ENCODE results near the gene HSF4. TPM values are rescaled to one million over a fixed set of nuclear protein-coding genes. Genes with fewer than 3 reads are reported as not detected.

The HSF4 gene
- total and polyA plus RNA-seq, 3 experiments from 2014 or later: 11.6 to 13.3 TPM; not detected in 1

DNA sequence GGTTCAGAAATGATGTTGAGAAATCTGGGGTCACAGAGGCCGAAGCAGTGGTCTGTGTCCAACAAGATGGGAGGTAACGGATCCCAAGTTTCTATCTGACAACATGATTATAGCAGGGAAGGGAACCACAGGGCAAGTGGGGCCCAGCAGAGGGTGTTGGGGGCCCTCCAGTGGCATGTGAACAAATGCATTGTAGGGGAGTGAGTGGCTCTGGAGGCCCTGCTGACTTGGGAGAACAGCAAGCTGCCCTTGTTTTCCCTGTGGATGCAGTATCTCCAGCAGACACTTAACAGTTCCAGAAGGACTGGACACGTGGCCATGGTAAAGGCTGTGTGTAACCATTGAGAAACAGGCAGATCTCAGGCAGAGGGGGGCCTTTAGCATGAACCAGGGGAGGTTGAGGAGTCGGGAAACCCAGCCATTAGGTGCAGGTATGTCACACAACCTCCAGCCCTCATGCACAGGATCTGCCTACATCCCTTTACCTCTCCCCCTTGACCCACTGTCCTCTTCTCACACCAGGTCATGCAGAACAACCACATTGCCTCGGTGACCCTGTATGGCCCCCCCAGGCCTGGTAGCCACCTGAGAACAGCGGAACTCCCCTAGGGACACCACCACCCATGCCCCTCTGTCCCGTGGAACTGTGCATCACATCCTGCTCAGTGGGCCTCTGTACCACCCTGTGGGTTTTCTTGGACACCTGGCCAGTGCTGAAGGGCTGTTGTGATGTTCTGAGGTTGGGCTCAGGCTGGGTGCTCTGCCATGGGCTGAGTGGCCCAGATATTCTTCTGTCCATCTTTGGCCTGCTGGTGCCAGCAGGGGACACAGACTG is 17.8 kb upstream of the HSF4 start:
- H3K4me3 Mint-ChIP-seq: peak overlapping the region in 1 of 7 donors; percentile 15

DNA sequence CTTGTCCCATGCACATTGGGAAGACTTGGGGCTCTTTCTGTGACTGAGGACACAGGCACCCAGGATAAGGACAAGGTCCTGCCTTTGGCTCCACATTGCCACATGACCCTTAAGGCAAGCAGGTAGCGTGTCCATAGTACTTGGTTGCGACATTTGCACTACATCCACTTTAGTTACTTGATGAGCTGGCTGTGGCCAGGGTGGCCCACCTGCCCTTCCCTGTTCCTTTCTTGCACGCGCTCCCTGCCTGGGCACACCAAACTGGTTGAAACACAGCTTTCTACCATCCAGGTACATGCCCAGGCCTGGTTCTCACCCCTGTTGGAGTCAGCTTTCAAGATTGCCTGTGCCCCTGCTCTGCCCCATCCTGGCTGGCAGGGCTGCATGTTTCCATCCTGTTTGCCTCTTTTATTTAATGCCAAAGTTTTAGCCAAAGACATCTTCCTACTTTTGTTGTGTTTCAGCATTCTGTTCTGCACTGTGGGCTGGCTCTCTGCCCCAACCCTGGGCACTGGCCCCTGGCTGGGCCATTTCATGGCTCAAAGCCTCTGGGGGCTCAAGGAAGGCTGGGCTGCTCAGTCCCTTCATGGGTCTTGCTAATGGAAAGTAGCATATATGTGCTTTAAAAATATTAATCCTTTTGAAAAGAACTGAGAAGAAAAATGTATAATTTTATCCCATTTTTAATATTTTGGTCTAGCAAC is 17.0 kb upstream of the HSF4 start:
- Histone ChIP-seq H3K4me3 (ENCODE audit: low read length) (no peak overlapping the region), H3K27me3 (ENCODE audit: insufficient read depth, low read length, poor library complexity, severe bottlenecking) (no peaks in the 10 kb centered on the region), H3K36me3 (ENCODE audit: insufficient read depth, low read length) (peaks cover 20% of the 10 kb centered on the region), H3K4me1 (ENCODE audit: insufficient read depth, low read length) (peaks cover 7% of the 10 kb centered on the region), H3K27ac (ENCODE audit: low read depth, low read length) (no peak overlapping the region), H3K9me3 (ENCODE audit: low read length) (no peaks in the 10 kb centered on the region)
- Mint-ChIP-seq H3K27me3 (peaks cover 0 to 6% of the 10 kb centered on the region in 2 donors), H3K4me1 (peaks cover 6 to 24% (median 10%) of the 10 kb centered on the region in 3 donors), H3K9me3 (no peaks in the 10 kb centered on the region), H3K27ac (peak overlapping the region in 4 of 8 donors; percentile 15 to 68 (median 46)), H3K36me3 (peaks cover 5 to 54% (median 14%) of the 10 kb centered on the region in 3 donors), H3K4me3 (no peak overlapping the region)
- POLR2A ChIA-PET: no interaction called here
- DNase-seq: no peak
- CTCF ChIA-PET: interaction anchor here (0.9 to 1.0 kb wide), 2 partner anchors 7 to 170 kb away, joined by 3 read pairs; no protein-coding TSS in a partner anchor

More for the DNA sequence above, 17.8 kb upstream of the HSF4 start:
- H3K4me3 ChIP-seq (ENCODE audit: low read length): no peak overlapping the region
- POLR2A ChIA-PET: no interaction called here
- peaks cover 5 to 60% (median 18%) of the 10 kb centered on the region in 3 donors for H3K36me3 Mint-ChIP-seq
- DNase-seq: no peak
- no peaks in the 10 kb centered on the region for H3K9me3 ChIP-seq (ENCODE audit: low read length)
- no peak overlapping the region for H3K27ac ChIP-seq (ENCODE audit: low read depth, low read length)
- H3K36me3 ChIP-seq (ENCODE audit: insufficient read depth, low read length): peaks cover 20% of the 10 kb centered on the region
- peaks cover 5 to 20% (median 8%) of the 10 kb centered on the region in 3 donors for H3K4me1 Mint-ChIP-seq
- H3K27me3 ChIP-seq (ENCODE audit: insufficient read depth, low read length, poor library complexity, severe bottlenecking): no peaks in the 10 kb centered on the region
- H3K27me3 Mint-ChIP-seq: peaks cover 0 to 6% of the 10 kb centered on the region in 2 donors
- no peaks in the 10 kb centered on the region for H3K9me3 Mint-ChIP-seq
- H3K27ac Mint-ChIP-seq: peak overlapping the region in 1 of 8 donors; percentile 23
- CTCF ChIA-PET: interaction anchor here (0.9 to 2.0 kb wide), 3 partner anchors 8 to 169 kb away, joined by 3 to 8 read pairs (median 3); no protein-coding TSS in a partner anchor
- peaks cover 7% of the 10 kb centered on the region for H3K4me1 ChIP-seq (ENCODE audit: insufficient read depth, low read length)

DNA sequence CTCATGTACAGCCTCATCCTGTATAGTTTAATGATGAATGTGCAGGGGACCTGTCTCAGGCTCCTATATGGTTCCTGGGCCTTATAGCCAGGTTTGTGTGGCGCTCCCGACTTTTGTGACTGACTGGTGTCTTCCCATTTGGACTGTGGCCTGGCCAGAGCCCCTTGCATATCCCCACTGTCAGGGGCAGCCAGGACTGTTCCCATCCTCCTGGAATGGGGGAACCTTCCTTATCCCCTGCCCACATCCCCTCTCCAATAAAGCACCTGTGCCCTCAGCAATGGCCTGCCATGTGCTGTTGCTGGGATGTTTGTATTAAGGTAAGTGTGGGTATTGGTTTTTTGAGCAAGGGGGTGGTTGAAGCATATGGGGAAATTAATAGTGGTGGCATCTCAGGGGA is 16.3 kb upstream of the HSF4 start:
- Mint-ChIP-seq H3K4me3 (peak overlapping the region in 4 of 7 donors; percentile 41 to 57 (median 44)), H3K36me3 (peaks cover 5 to 49% (median 12%) of the 10 kb centered on the region in 3 donors), H3K27ac (no peak overlapping the region), H3K27me3 (peaks cover 0 to 6% of the 10 kb centered on the region in 2 donors), H3K4me1 (peaks cover 12 to 30% (median 16%) of the 10 kb centered on the region in 3 donors), H3K9me3 (no peaks in the 10 kb centered on the region)
- ChIA-PET CTCF (no interaction called here), POLR2A (no interaction called here)
- DNase-seq: no peak
- Histone ChIP-seq H3K4me1 (ENCODE audit: insufficient read depth, low read length) (peaks cover 7% of the 10 kb centered on the region), H3K27me3 (ENCODE audit: insufficient read depth, low read length, poor library complexity, severe bottlenecking) (no peaks in the 10 kb centered on the region), H3K27ac (ENCODE audit: low read depth, low read length) (no peak overlapping the region), H3K9me3 (ENCODE audit: low read length) (no peaks in the 10 kb centered on the region), H3K4me3 (ENCODE audit: low read length) (no peak overlapping the region), H3K36me3 (ENCODE audit: insufficient read depth, low read length) (peaks cover 18% of the 10 kb centered on the region)

DNA sequence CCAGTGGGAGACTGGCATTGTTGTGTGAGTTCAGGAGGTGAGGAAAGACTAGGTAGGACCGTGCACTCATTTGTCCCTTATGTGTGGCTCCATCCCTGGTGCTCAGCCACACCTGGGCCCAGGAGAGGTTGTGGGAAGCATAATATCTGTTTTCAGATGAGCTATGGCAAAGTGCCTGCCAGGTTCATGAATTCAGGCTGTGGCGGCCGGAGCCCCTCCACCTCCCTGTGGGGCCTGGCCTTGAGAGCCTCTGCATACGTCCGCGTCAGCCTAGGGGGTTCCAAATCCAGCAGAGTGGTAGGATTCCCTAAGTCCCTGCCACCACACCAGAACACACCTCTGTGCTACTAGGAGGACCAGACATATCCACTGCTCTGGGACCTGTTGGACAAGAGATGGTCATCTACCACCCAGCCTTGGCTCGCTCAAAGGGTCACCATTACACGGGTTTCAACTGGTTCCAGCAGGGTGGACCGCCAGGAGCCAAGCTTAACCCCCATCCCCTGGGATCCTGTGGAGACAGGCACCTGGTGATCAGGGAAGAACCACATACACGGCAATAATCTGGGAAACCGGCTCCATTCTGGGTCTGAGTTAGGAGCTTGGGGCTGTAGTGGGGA is 15.8 kb upstream of the HSF4 start:
- ChIA-PET CTCF (interaction anchor here (0.9 to 1.3 kb wide), 2 partner anchors 37 to 48 kb away, joined by 3 to 4 read pairs; no protein-coding TSS in a partner anchor), POLR2A (no interaction called here)
- Histone ChIP-seq H3K4me3 (ENCODE audit: low read length) (no peak overlapping the region), H3K27me3 (ENCODE audit: insufficient read depth, low read length, poor library complexity, severe bottlenecking) (no peaks in the 10 kb centered on the region), H3K27ac (ENCODE audit: low read depth, low read length) (no peak overlapping the region), H3K4me1 (ENCODE audit: insufficient read depth, low read length) (peaks cover 7% of the 10 kb centered on the region), H3K9me3 (ENCODE audit: low read length) (no peaks in the 10 kb centered on the region), H3K36me3 (ENCODE audit: insufficient read depth, low read length) (peaks cover 14% of the 10 kb centered on the region)
- DNase-seq: no peak
- Mint-ChIP-seq H3K9me3 (no peaks in the 10 kb centered on the region), H3K27ac (no peak overlapping the region), H3K4me1 (peaks cover 16 to 34% (median 19%) of the 10 kb centered on the region in 3 donors), H3K27me3 (peaks cover 0 to 6% of the 10 kb centered on the region in 2 donors), H3K36me3 (peaks cover 5 to 45% (median 12%) of the 10 kb centered on the region in 3 donors), H3K4me3 (peak overlapping the region; percentile 32 to 57 (median 41))

DNA sequence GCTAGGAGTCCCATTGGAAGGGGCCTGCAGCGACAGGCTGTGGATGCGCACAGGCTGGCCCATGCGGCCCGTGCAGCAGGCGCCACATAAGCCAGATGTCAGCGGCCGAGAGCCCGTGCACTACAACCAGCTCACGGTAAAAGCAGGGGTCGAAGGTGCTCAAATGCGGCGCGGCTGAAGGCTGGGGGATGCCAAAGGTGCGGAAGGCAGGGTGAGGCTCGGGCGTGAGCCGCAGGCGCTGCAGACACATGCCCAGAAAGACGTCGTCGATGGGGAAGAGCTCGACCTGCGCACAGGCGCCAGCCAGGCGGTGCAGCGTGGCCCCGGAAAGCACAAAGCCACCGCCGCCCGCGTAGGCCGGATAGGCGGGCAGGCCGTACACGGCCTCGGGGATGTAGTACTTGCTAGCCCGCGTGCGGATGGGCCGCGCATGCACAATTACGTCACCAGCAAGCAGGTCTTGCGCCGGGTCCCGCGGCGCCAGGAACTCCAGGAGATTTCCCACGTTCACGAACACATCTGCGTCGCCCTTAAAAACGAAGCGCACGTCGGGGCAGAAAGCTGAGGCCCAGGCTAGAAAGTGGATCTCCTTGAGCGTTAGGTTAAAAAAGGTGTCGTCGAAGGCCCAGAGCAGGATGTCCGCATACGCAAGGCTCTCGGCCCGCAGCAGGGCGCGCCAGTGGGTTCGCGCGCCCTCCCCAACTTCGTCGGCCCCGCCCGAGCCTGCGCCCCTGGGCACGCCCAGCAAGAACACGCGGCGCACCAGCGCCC is 15.1 kb upstream of the HSF4 start:
- Histone ChIP-seq H3K27ac (ENCODE audit: low read depth, low read length) (no peak overlapping the region), H3K27me3 (ENCODE audit: insufficient read depth, low read length, poor library complexity, severe bottlenecking) (no peaks in the 10 kb centered on the region), H3K4me3 (ENCODE audit: low read length) (no peak overlapping the region), H3K4me1 (ENCODE audit: insufficient read depth, low read length) (peaks cover 7% of the 10 kb centered on the region), H3K36me3 (ENCODE audit: insufficient read depth, low read length) (peaks cover 13% of the 10 kb centered on the region), H3K9me3 (ENCODE audit: low read length) (no peaks in the 10 kb centered on the region)
- H3K4me1 Mint-ChIP-seq: peaks cover 21 to 40% (median 24%) of the 10 kb centered on the region in 3 donors
- H3K9me3 Mint-ChIP-seq: no peaks in the 10 kb centered on the region
- CTCF ChIA-PET: interaction anchor here (0.9 to 1.3 kb wide), 2 partner anchors 36 to 48 kb away, joined by 3 to 4 read pairs; no protein-coding TSS in a partner anchor
- peaks cover 0 to 6% of the 10 kb centered on the region in 2 donors for H3K27me3 Mint-ChIP-seq
- H3K4me3 Mint-ChIP-seq: peak overlapping the region in 6 of 7 donors; percentile 32 to 57 (median 44)
- POLR2A ChIA-PET: no interaction called here
- no peak for DNase-seq
- peaks cover 5 to 39% (median 7%) of the 10 kb centered on the region in 3 donors for H3K36me3 Mint-ChIP-seq
- H3K27ac Mint-ChIP-seq: no peak overlapping the region

DNA sequence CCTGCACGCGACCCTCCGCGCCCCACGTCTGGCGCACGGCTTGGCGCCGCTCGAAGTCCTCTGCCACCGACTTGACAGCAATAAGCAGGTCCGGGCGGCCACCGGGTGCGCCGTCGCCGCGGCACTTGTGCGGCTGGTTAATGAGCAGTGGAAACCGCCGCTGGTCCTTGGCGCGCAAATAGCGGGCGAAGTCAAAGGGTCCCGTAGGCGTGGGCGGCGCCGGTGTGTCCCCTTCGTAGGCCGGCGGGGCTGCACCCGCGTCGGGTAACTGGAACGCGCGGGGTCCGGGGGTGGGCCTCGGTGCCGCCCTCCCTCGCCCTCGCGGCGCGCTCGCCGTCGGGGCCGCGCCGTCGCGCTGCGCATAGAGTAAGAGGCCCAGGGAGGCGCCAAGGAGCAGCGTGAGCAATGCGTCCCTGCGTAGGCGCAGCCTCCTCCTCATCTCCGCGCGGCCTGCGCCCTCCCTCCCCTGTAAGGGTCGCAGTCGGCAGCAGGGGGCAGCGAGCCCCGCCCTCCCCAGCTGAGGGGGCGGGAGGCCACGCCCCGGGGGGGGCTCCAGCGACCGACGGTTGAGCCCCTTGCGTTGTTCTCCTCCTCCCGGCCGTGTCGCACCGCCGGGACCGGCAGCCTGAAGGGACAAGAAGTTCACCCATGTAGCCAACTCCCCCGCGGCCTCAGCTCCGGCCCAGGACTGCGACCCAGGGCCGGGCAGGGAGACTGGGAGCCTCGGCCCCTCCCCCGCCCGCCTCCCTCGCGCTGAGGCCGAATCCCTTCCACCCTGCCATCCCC is 14.3 kb upstream of the HSF4 start:
- Mint-ChIP-seq H3K27ac (no peak overlapping the region), H3K4me3 (peak overlapping the region in 5 of 7 donors; percentile 19 to 87 (median 78)), H3K9me3 (no peaks in the 10 kb centered on the region), H3K4me1 (peaks cover 21 to 42% (median 24%) of the 10 kb centered on the region in 3 donors), H3K27me3 (peaks cover 0 to 6% of the 10 kb centered on the region in 2 donors), H3K36me3 (peaks cover 5 to 31% (median 7%) of the 10 kb centered on the region in 3 donors)
- Histone ChIP-seq H3K27me3 (ENCODE audit: insufficient read depth, low read length, poor library complexity, severe bottlenecking) (no peaks in the 10 kb centered on the region), H3K36me3 (ENCODE audit: insufficient read depth, low read length) (peaks cover 9% of the 10 kb centered on the region), H3K27ac (ENCODE audit: low read depth, low read length) (no peak overlapping the region), H3K4me1 (ENCODE audit: insufficient read depth, low read length) (peaks cover 7% of the 10 kb centered on the region), H3K4me3 (ENCODE audit: low read length) (peak overlapping the region; percentile 46), H3K9me3 (ENCODE audit: low read length) (no peaks in the 10 kb centered on the region)
- CTCF ChIA-PET: interaction anchor here (1.3 to 17.6 kb wide), 5 partner anchors 15 to 173 kb away, joined by 3 to 205 read pairs (median 56); partner anchors contain the start of genes EXOC3L1, FBXL8, HSF4 and MATCAP1
- DNase-seq: peak in 2 of 5 donors; percentile 26 to 36
- POLR2A ChIA-PET: interaction anchor here (0.5 to 2.8 kb wide), 4 partner anchors 9 to 82 kb away, joined by 3 to 9 read pairs (median 6); partner anchors contain the start of genes FBXL8 and TRADD
